ENCODE results near the gene ZC3H4.

Gene ZC3H4

GRCh38 chr19:47132194-47132852 is 18.7 kb upstream of the ZC3H4 start:
- no peak for DNase-seq

GRCh38 chr19:47130589-47131227 is 17.1 kb upstream of the ZC3H4 start, which contains the start of gene SAE1:
TSS of gene SAE1 (plus strand) at chr19:47130835. CDS start at chr19:47130931, 96 bp downstream.
- peak; percentile 99 for DNase-seq

- no peak for DNase-seq
These were observed 16.6 kb upstream of the ZC3H4 start for GRCh38 chr19:47130120-47130588.

- no peak for DNase-seq
These were observed 16.0 kb upstream of the ZC3H4 start for GRCh38 chr19:47129579-47129978.

- DNase-seq: no peak
These were observed 12.0 kb upstream of the ZC3H4 start for GRCh38 chr19:47125669-47125938.

- peak; percentile 82 for DNase-seq
These were observed 11.5 kb upstream of the ZC3H4 start for GRCh38 chr19:47124937-47125668.

GRCh38 chr19:47123406-47123805 is 9.8 kb upstream of the ZC3H4 start:
- no peak for DNase-seq

GRCh38 chr19:47122359-47123335 is 9.1 kb upstream of the ZC3H4 start:
- DNase-seq: no peak

GRCh38 chr19:47120470-47121067 is 7.0 kb upstream of the ZC3H4 start:
- no peak for DNase-seq

GRCh38 chr19:47113850-47114651 is 475 bp upstream of the ZC3H4 start:
- DNase-seq: no peak

GRCh38 chr19:47112166-47112996 is 1.2 kb downstream of the ZC3H4 start:
- peak; percentile 92 for DNase-seq

GRCh38 chr19:47111682-47112165 is 1.9 kb downstream of the ZC3H4 start:
- DNase-seq: no peak

GRCh38 chr19:47111006-47111621 is 2.5 kb downstream of the ZC3H4 start:
- peak; percentile 69 for DNase-seq

GRCh38 chr19:47110521-47111005 is 3.0 kb downstream of the ZC3H4 start:
- DNase-seq: peak; percentile 36

GRCh38 chr19:47109541-47110375 is 3.8 kb downstream of the ZC3H4 start:
- peak; percentile 80 for DNase-seq

- DNase-seq: no peak
These were observed 4.4 kb downstream of the ZC3H4 start for GRCh38 chr19:47109177-47109540.

- DNase-seq: peak; percentile 20
These were observed 5.4 kb downstream of the ZC3H4 start for GRCh38 chr19:47107953-47108746.
